ENCODE results near the gene RTN4RL2. TPM values are rescaled to one million over a fixed set of nuclear protein-coding genes. Genes with fewer than 3 reads are reported as not detected.

The RTN4RL2 gene
- total and polyA plus RNA-seq, 10 of the 15 experiments (the other 5 are each of a cell fraction or from before 2014, with no cell fraction given): 0.14 to 1.1 (median 0.52) TPM; not detected in 4

GRCh38 chr11:57482782-57483561, 22.6 kb downstream of the RTN4RL2 start (continued):
- TF ChIP-seq POLR2AphosphoS2 (IDR thresholded peaks at IDR 0.05; ENCODE audit: low read depth, low read length) (no peak), TCF3 (IDR thresholded peaks at IDR 0.05; ENCODE audit: borderline replicate concordance, insufficient read depth, low read depth, low read length) (no peak), CHD2 (IDR thresholded peaks at IDR 0.05; ENCODE audit: borderline replicate concordance, low read depth, low read length) (peak; percentile 56; the same call in 1 of the 2 replicates), YY1 (IDR thresholded peaks at IDR 0.05; ENCODE audit: low read depth, low read length) (peak; percentile 65; the same call in 1 of the 2 replicates), MEF2B (IDR thresholded peaks at IDR 0.05; ENCODE audit: partially characterized antibody, poor library complexity, severe bottlenecking) (no peak), ELK1 (IDR thresholded peaks at IDR 0.05; ENCODE audit: low read depth, low read length) (no peak), FOS (IDR thresholded peaks at IDR 0.05; ENCODE audit: borderline replicate concordance, extremely low read depth, insufficient read length) (no peak), JUND (IDR thresholded peaks at IDR 0.05; ENCODE audit: low read depth, low read length) (no peak), GABPA (IDR thresholded peaks at IDR 0.05; ENCODE audit: low read depth) (no peak), MTA3 (IDR thresholded peaks at IDR 0.05; ENCODE audit: borderline replicate concordance, low read length) (no peak), FOXK2 (IDR thresholded peaks at IDR 0.05) (no peak), ZNF24 (IDR thresholded peaks at IDR 0.05) (0 out of 2 replicates have a peak, but pooled peaks have one; percentile 16), CHD1 (IDR thresholded peaks at IDR 0.05; ENCODE audit: low read depth, low read length) (no peak), CEBPZ (IDR thresholded peaks at IDR 0.05; ENCODE audit: low read depth, low read length) (no peak), RUNX3 (IDR thresholded peaks at IDR 0.05; ENCODE audit: low read length) (peak; percentile 39)
- TF ChIP-seq, protein P1, sequence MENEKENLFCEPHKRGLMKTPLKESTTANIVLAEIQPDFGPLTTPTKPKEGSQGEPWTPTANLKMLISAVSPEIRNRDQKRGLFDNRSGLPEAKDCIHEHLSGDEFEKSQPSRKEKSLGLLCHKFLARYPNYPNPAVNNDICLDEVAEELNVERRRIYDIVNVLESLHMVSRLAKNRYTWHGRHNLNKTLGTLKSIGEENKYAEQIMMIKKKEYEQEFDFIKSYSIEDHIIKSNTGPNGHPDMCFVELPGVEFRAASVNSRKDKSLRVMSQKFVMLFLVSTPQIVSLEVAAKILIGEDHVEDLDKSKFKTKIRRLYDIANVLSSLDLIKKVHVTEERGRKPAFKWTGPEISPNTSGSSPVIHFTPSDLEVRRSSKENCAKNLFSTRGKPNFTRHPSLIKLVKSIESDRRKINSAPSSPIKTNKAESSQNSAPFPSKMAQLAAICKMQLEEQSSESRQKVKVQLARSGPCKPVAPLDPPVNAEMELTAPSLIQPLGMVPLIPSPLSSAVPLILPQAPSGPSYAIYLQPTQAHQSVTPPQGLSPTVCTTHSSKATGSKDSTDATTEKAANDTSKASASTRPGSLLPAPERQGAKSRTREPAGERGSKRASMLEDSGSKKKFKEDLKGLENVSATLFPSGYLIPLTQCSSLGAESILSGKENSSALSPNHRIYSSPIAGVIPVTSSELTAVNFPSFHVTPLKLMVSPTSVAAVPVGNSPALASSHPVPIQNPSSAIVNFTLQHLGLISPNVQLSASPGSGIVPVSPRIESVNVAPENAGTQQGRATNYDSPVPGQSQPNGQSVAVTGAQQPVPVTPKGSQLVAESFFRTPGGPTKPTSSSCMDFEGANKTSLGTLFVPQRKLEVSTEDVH (IDR thresholded peaks at IDR 0.05; ENCODE audit: low read depth, partially characterized antibody): no peak
- TF ChIP-seq, protein P2, sequence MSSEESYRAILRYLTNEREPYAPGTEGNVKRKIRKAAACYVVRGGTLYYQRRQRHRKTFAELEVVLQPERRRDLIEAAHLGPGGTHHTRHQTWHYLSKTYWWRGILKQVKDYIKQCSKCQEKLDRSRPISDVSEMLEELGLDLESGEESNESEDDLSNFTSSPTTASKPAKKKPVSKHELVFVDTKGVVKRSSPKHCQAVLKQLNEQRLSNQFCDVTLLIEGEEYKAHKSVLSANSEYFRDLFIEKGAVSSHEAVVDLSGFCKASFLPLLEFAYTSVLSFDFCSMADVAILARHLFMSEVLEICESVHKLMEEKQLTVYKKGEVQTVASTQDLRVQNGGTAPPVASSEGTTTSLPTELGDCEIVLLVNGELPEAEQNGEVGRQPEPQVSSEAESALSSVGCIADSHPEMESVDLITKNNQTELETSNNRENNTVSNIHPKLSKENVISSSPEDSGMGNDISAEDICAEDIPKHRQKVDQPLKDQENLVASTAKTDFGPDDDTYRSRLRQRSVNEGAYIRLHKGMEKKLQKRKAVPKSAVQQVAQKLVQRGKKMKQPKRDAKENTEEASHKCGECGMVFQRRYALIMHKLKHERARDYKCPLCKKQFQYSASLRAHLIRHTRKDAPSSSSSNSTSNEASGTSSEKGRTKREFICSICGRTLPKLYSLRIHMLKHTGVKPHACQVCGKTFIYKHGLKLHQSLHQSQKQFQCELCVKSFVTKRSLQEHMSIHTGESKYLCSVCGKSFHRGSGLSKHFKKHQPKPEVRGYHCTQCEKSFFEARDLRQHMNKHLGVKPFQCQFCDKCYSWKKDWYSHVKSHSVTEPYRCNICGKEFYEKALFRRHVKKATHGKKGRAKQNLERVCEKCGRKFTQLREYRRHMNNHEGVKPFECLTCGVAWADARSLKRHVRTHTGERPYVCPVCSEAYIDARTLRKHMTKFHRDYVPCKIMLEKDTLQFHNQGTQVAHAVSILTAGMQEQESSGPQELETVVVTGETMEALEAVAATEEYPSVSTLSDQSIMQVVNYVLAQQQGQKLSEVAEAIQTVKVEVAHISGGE (CRISPR knock-in tag; IDR thresholded peaks at IDR 0.05): no peak

Measured in GM12878 (cell line).